Stomach (tissue), 9 donors: ENCODE data around the gene CCDC93. TPM values are rescaled to one million over a fixed set of nuclear protein-coding genes. Genes with fewer than 3 reads are reported as not detected.
A peak's percentile ranks its signal among the peaks of the same experiment; 100 is the strongest.

Source experiments
- DNase-seq, 2 donors: peaks; one replicate each; pipeline versions ENCODE4 v3.0.0 to v3.0.0-alpha.2; 2013 to 2019
- H3K27ac ChIP-seq, 5 donors: fragments of 200-600 bp in 4 of 5; sonication (generic) in 4 of 5; one replicate each; pipeline ENCODE4 v1.5.1; 2013 to 2019; ENCODE audit warnings: mild to moderate bottlenecking in 1 of 5, moderate library complexity in 1 of 5
- H3K27me3 ChIP-seq, 3 donors: fragments of 200-600 bp; sonication (generic); one replicate each; pipeline ENCODE4 v1.5.1; 2017 to 2019; ENCODE audit warnings: mixed run types in 1 of 3
- H3K36me3 ChIP-seq, 4 donors: fragments of 200-600 bp; sonication (generic); 1 replicate in 3 of 4; 2 replicates in 1 of 4; pipeline ENCODE4 v1.5.1; 2016 to 2019
- H3K4me1 ChIP-seq, 4 donors: fragments of 200-600 bp; sonication (generic); one replicate each; pipeline ENCODE4 v1.5.1; 2016 to 2019
- H3K4me3 ChIP-seq, 4 donors: fragments of 200-600 bp; sonication (generic) in 3 of 4; one replicate each; pipeline ENCODE4 v1.5.1; 2016 to 2019; ENCODE audit warnings: mild to moderate bottlenecking in 1 of 4
- H3K9me3 ChIP-seq, 4 donors: fragments of 200-600 bp; sonication (generic); one replicate each; pipeline ENCODE4 v1.5.1; 2016 to 2019
- EP300 ChIP-seq: sonication (generic); formaldehyde crosslinking; IDR thresholded peaks from one replicate; pipeline ENCODE4 v1.6.1; 2017; ENCODE audit warnings: antibody characterized with exemption
- POLR2A ChIP-seq, 4 donors: fragments of 450-650 bp; IDR thresholded peaks; one replicate each; pipeline ENCODE4 v1.6.1; 2016; ENCODE audit warnings: antibody characterized with exemption in 4 of 4, control low read depth in 2 of 4, mild to moderate bottlenecking in 1 of 4, moderate library complexity in 1 of 4
- POLR2AphosphoS5 ChIP-seq, 3 donors: sonication (generic); formaldehyde crosslinking; IDR thresholded peaks; one replicate each; pipeline ENCODE4 v1.6.1; 2016; ENCODE audit warnings: antibody characterized with exemption in 3 of 3
- WGBS, 5 donors: extraction: QIAGEN DNeasy Blood & Tissue Kit in 3 of 5; methylation state at CpG; one replicate each; pipeline versions ENCODE4 v1.1.5 to v1.1.7; 2013 to 2018; 5-methylcytosine and 5-hydroxymethylcytosine counted together
- intact Hi-C: fragments of 100-400 bp; cut with DNase I; formaldehyde crosslinking; loops from one replicate; pipeline ENCODE4 v1.15.1; 2023; ENCODE audit warnings: low total_unique reads
- polyA plus RNA-seq, 3 donors: library from polyadenylated mRNA; stranded (reverse); fragments of 200-250 nt; gene quantifications; one replicate each; pipeline ENCODE4 v1.2.3, GENCODE V29; 2013
- total RNA-seq, 5 donors: library from RNA; depleted of rRNA; stranded (reverse); fragments of >200 nt; gene quantifications; one replicate each; pipeline versions ENCODE4 v1.1.0 to v1.2.3, GENCODE V29; 2014 to 2016
- TF ChIP-seq, protein P1 (sequence below), 7 experiments: fragments of 450-650 bp in 4 of 7; fragments of 200-600 bp in 3 of 7; sonication (generic) in 3 of 7; IDR thresholded peaks; one replicate each; pipeline ENCODE4 v1.5.1; 2016 to 2019; ENCODE audit warnings: antibody characterized with exemption in 7 of 7, control low read depth in 2 of 7, mild to moderate bottlenecking in 1 of 7
- donor health status: healthy with polysubstance abuse.
- donor health status: Bipolar disorder and iron deficiency.
- donor health status: healthy.

The CCDC93 gene
- total and polyA plus RNA-seq, 8 donors, result 3.1 to 63.9 (median 24.3) TPM

DNA sequence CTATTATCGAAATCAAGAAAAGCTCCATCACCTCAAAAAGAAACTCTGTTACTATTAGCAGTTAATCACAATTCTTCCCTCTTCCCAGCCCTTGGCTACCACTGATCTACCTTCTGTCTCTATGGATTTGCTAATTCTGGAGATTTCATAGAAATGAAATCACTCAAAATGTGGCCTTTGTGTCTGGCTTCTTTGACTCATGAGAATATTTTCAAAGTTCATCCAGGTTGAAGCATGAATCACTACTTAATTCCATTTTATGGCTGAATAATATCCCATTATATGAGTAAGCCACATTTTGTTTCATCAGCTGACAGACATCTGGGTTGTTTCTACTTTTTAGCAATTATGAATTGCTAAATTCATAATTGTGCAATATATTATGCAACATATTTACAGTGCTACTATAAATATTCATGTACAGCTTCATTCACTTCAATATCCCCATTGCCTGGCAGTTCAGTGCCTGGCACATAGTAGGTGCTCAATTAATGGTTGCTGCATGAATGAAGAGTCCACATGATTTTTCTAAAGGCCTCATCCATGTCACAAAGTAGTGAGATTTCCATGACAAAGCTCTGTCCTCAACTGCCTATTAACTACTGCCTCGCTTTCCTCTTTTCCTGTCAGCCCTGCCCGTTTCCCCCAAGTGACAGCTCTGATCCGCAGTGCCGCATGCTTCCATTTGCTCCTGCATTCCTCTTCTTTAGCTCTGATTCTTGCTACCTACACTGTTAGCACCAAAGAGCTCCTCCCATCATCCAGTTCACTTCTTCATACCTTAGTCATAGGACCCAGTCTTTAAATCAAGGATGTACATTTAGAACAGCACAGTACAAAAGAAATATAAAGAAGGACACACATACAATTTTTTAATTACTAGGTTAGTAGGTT, 32.8 kb downstream of the CCDC93 start:
- no peak for TF ChIP-seq EP300
- TF ChIP-seq POLR2AphosphoS5 (IDR thresholded peaks at IDR 0.05), result peak in 1 of 3 donors; percentile 37
- intact Hi-C loops, result no loop called here
- 85 to 97% (median 94%) methylated on average over 5 of the region's 5 CpGs for WGBS, 5 donors
- Histone ChIP-seq H3K9me3 (no peaks in the 10 kb centered on the region), H3K4me3 (no peak overlapping the region), H3K27ac (peak overlapping the region in 1 of 5 donors; percentile 27), H3K4me1 (peaks cover 0 to 15% (median 0%) of the 10 kb centered on the region in 4 donors), H3K27me3 (no peaks in the 10 kb centered on the region), H3K36me3 (peaks cover 14 to 83% (median 77%) of the 10 kb centered on the region in 4 donors)
- DNase-seq, result no peak

GRCh38 chr2:117979911-117980701, 33.8 kb downstream of the CCDC93 start:
- TF ChIP-seq EP300, result no peak
- no peak for TF ChIP-seq POLR2AphosphoS5 (IDR thresholded peaks at IDR 0.05)
- TF ChIP-seq, protein P1, sequence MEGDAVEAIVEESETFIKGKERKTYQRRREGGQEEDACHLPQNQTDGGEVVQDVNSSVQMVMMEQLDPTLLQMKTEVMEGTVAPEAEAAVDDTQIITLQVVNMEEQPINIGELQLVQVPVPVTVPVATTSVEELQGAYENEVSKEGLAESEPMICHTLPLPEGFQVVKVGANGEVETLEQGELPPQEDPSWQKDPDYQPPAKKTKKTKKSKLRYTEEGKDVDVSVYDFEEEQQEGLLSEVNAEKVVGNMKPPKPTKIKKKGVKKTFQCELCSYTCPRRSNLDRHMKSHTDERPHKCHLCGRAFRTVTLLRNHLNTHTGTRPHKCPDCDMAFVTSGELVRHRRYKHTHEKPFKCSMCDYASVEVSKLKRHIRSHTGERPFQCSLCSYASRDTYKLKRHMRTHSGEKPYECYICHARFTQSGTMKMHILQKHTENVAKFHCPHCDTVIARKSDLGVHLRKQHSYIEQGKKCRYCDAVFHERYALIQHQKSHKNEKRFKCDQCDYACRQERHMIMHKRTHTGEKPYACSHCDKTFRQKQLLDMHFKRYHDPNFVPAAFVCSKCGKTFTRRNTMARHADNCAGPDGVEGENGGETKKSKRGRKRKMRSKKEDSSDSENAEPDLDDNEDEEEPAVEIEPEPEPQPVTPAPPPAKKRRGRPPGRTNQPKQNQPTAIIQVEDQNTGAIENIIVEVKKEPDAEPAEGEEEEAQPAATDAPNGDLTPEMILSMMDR (IDR thresholded peaks at IDR 0.05), result no peak
- TF ChIP-seq POLR2A (IDR thresholded peaks at IDR 0.05), result no peak
- H3K4me1 ChIP-seq, result peaks cover 0 to 15% (median 0%) of the 10 kb centered on the region in 4 donors
- H3K36me3 ChIP-seq, result peaks cover 23 to 83% (median 77%) of the 10 kb centered on the region in 4 donors
- no peak for DNase-seq
- no peaks in the 10 kb centered on the region for H3K9me3 ChIP-seq
- intact Hi-C loops, result no loop called here
- H3K27me3 ChIP-seq, result no peaks in the 10 kb centered on the region
- H3K4me3 ChIP-seq, result no peak overlapping the region
- peak overlapping the region in 1 of 5 donors; percentile 27 for H3K27ac ChIP-seq
- 76 to 89% (median 87%) methylated on average over 6 of the region's 6 CpGs for WGBS, 5 donors

DNA sequence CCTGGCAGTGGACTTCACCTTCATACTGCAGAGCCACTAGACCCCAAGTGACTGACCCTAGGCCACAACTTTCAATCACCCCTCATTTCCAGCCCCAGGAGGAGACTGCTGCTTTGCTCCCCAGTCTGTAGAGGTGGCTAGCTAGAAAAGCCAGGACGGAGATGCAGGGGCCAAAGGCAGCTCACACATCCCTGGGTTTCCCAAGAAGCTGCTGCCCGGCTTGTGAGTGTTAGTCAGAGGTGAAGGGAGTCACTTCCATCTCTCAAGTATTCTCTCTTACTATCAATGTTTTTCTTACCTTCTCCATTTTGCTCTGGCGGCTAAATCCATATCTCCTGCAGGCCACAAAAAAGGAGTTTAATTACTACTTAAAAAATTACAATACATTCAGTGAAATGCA, 36.2 kb downstream of the CCDC93 start:
- Histone ChIP-seq H3K4me1 (peaks cover 0 to 15% (median 0%) of the 10 kb centered on the region in 4 donors), H3K27me3 (no peaks in the 10 kb centered on the region), H3K4me3 (no peak overlapping the region), H3K36me3 (peaks cover 42 to 85% (median 78%) of the 10 kb centered on the region in 4 donors), H3K27ac (no peak overlapping the region), H3K9me3 (no peaks in the 10 kb centered on the region)
- DNase-seq, result no peak
- TF ChIP-seq EP300 (no peak), POLR2A (IDR thresholded peaks at IDR 0.05) (no peak), POLR2AphosphoS5 (IDR thresholded peaks at IDR 0.05) (no peak)
- TF ChIP-seq, protein P1 (IDR thresholded peaks at IDR 0.05), result no peak
- intact Hi-C loops, result no loop called here
- WGBS, 5 donors, result 91 to 99% (median 95%) methylated on average over 3 of the region's 3 CpGs

GRCh38 chr2:117976581-117976980, 37.3 kb downstream of the CCDC93 start:
- Histone ChIP-seq H3K9me3 (no peaks in the 10 kb centered on the region), H3K27ac (no peak overlapping the region), H3K27me3 (no peaks in the 10 kb centered on the region), H3K4me1 (peaks cover 0 to 15% (median 0%) of the 10 kb centered on the region in 4 donors), H3K36me3 (peaks cover 49 to 88% (median 82%) of the 10 kb centered on the region in 4 donors), H3K4me3 (no peak overlapping the region)
- WGBS, 5 donors, result 91 to 98% (median 97%) methylated on average over 2 to 3 of the region's 3 CpGs
- TF ChIP-seq POLR2AphosphoS5 (IDR thresholded peaks at IDR 0.05) (no peak), EP300 (no peak), POLR2A (IDR thresholded peaks at IDR 0.05) (no peak)
- TF ChIP-seq, protein P1 (IDR thresholded peaks at IDR 0.05), result no peak
- intact Hi-C loops, result no loop called here
- DNase-seq, result no peak
